Heart left ventricle (tissue), 16 donors: ENCODE results near the gene NAA16. TPM values are rescaled to one million over a fixed set of nuclear protein-coding genes. Genes with fewer than 3 reads are reported as not detected.

Experiments
- ATAC-seq, 4 donors: fragments of 200-7000 bp; cut with Tn5 transposase; one replicate each; pipeline ENCODE4 v1.9.1; 2020 to 2022; ENCODE audit warnings: moderate library complexity in 4 of 4, mild to moderate bottlenecking in 3 of 4, moderate number of reproducible peaks in 1 of 4
- DNase-seq, 5 donors: peaks; one replicate each; pipeline ENCODE4 v3.0.0-alpha.2; 2020
- H3K27ac ChIP-seq, 12 donors: fragments of 200-600 bp; sonication (generic) in 4 of 12; one replicate each; pipeline versions ENCODE4 v1.5.0 to v1.8.0; 2016 to 2022; ENCODE audit warnings: mild to moderate bottlenecking in 2 of 12
- H3K27me3 ChIP-seq, 9 donors: fragments of 200-600 bp; sonication (generic) in 2 of 9; one replicate each; pipeline versions ENCODE4 v1.5.1 to v1.8.0; 2016 to 2022; ENCODE audit warnings: mild to moderate bottlenecking in 3 of 9
- H3K36me3 ChIP-seq, 9 donors: fragments of 200-600 bp; sonication (generic) in 2 of 9; one replicate each; pipeline versions ENCODE4 v1.5.0 to v1.8.0; 2018 to 2022; ENCODE audit warnings: mild to moderate bottlenecking in 2 of 9
- H3K4me1 ChIP-seq, 12 donors: fragments of 200-600 bp; sonication (generic) in 4 of 12; one replicate each; pipeline versions ENCODE4 v1.5.0 to v1.8.0; 2016 to 2022; ENCODE audit warnings: mild to moderate bottlenecking in 3 of 12
- H3K4me3 ChIP-seq, 12 donors: fragments of 200-600 bp; sonication (generic) in 4 of 12; one replicate each; pipeline versions ENCODE4 v1.5.0 to v1.8.0; 2017 to 2022; ENCODE audit warnings: mild to moderate bottlenecking in 9 of 12, moderate library complexity in 4 of 12
- H3K9me3 ChIP-seq, 12 donors: fragments of 200-600 bp; sonication (generic) in 4 of 12; one replicate each; pipeline versions ENCODE4 v1.5.0 to v1.8.0; 2016 to 2022; ENCODE audit warnings: mild to moderate bottlenecking in 1 of 12
- POLR2A ChIP-seq, 2 donors: fragments of 450-650 bp; IDR thresholded peaks; one replicate each; pipeline ENCODE4 v1.6.1; 2017; ENCODE audit warnings: antibody characterized with exemption in 2 of 2, mild to moderate bottlenecking in 2 of 2, moderate library complexity in 2 of 2
- WGBS, 4 donors: extraction: QIAGEN DNeasy Blood & Tissue Kit in 2 of 4; methylation state at CpG; one replicate each; pipeline versions ENCODE4 v1.1.5 to v1.1.7; 2013 to 2018; 5-methylcytosine and 5-hydroxymethylcytosine counted together
- intact Hi-C, 10 donors: fragments of 100-400 bp; cut with DNase I; formaldehyde crosslinking; loops; one replicate each; pipeline versions ENCODE4 v1.11.1 to v1.14.2; 2022
- polyA plus RNA-seq, 2 donors: library from polyadenylated mRNA; stranded (reverse); fragments of 200-250 nt; gene quantifications; one replicate each; pipeline ENCODE4 v1.2.3, GENCODE V29; 2013
- total RNA-seq, 9 donors: library from RNA; depleted of rRNA in 2 of 9; stranded (reverse); fragments of >200 nt in 2 of 9; fragmentation: NEBNext Ultra II Directional in 3 of 9; extraction: Animal tissue kit (Norgen Biotek cat#: 25700) in 3 of 9; gene quantifications; one replicate each; pipeline versions ENCODE4 v1.1.0 to v1.2.4, GENCODE V29; 2016 to 2023
- TF ChIP-seq, protein P1 (sequence below), 12 donors: fragments of 200-600 bp; sonication (generic) in 4 of 12; IDR thresholded peaks; one replicate each; pipeline versions ENCODE4 v1.5.0 to v1.8.0; 2018 to 2022; ENCODE audit warnings: antibody characterized with exemption in 12 of 12, mild to moderate bottlenecking in 5 of 12
- donor health status: ischemic (EF 13 %, LVEDD 7.1; RV severe dilation, severe dysfunction).
- donor health status: healthy with polysubstance abuse.
- donor health status: DM: no; HTN: yes; CAD: no.
- donor health status: DM: no; HTN: no; CAD: no.
- donor health status: ischemic (EF 25% LVEDD 6.9; RV normal size, moderate dysfunction).
- donor health status: ischemic (EF 25% LVEDD 5.7; RV mildly dilated, moderate dysfunction).
- donor health status: healthy.
- donor health status: DM: yes; HTN: yes; CAD: no.
- donor health status: ischemic (EF 35%, LVEDD 5.7; RV mildly dilated, moderate dysfunction).
- donor health status: nonischemic (EF 11% LVEDD 7.7; RV severe dilation, severe dysfunction).
- donor health status: DM: yes; HTN: yes; CAD: no.
- donor health status: PGD.
- donor health status: ischemic (EF 29% LVEDD 5.4; RV normal size, mild dysfunction).
- donor health status: nonischemic (EF 23%, LVEDD 6.1; RV moderate dilation, normal function).

The NAA16 gene
- total and polyA plus RNA-seq, 11 donors, result 3.6 to 10.7 (median 7.3) TPM

DNA sequence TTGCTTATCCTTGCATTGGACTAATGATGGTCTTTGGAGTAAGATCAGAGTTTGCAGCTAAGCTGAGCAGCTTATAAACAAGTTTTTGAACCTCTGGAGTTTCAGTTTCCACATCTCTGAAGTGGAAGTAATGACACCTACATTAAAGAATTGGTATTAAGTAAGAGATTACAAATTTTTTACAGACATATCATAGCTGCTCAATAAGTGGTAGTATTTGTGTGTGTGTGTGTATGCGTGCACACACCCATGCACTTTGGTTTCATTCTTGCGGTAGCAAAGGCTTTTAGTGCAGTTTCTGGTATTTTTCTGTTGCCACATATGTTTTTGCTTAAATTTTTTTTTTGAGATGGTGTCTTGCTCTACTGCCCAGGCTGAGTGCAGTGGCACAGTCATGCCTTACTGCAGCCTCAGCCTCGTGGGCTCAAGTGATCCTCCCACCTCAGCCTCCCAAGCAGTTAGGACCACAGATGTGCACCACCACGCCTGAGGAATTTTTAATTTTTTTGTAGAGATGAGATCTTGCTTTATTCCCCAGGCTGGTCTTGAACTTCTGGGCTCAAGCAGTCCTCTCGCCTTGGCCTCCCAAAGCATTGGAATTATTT lies 4.5 kb downstream of the NAA16 start:
- Histone ChIP-seq H3K9me3 (no peaks in the 10 kb centered on the region), H3K27me3 (no peaks in the 10 kb centered on the region), H3K4me3 (no peak overlapping the region), H3K27ac (no peak overlapping the region), H3K36me3 (peaks cover 0 to 13% (median 2%) of the 10 kb centered on the region in 9 donors), H3K4me1 (peaks cover 0 to 49% (median 26%) of the 10 kb centered on the region in 12 donors)
- TF ChIP-seq, protein P1, sequence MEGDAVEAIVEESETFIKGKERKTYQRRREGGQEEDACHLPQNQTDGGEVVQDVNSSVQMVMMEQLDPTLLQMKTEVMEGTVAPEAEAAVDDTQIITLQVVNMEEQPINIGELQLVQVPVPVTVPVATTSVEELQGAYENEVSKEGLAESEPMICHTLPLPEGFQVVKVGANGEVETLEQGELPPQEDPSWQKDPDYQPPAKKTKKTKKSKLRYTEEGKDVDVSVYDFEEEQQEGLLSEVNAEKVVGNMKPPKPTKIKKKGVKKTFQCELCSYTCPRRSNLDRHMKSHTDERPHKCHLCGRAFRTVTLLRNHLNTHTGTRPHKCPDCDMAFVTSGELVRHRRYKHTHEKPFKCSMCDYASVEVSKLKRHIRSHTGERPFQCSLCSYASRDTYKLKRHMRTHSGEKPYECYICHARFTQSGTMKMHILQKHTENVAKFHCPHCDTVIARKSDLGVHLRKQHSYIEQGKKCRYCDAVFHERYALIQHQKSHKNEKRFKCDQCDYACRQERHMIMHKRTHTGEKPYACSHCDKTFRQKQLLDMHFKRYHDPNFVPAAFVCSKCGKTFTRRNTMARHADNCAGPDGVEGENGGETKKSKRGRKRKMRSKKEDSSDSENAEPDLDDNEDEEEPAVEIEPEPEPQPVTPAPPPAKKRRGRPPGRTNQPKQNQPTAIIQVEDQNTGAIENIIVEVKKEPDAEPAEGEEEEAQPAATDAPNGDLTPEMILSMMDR (IDR thresholded peaks at IDR 0.05), result no peak
- no peak for TF ChIP-seq POLR2A (IDR thresholded peaks at IDR 0.05)
- no peak for ATAC-seq
- DNase-seq, result no peak
- intact Hi-C loops, result no loop called here
- WGBS, 4 donors, result 93 to 96% (median 95%) methylated on average over 5 of the region's 5 CpGs

DNA sequence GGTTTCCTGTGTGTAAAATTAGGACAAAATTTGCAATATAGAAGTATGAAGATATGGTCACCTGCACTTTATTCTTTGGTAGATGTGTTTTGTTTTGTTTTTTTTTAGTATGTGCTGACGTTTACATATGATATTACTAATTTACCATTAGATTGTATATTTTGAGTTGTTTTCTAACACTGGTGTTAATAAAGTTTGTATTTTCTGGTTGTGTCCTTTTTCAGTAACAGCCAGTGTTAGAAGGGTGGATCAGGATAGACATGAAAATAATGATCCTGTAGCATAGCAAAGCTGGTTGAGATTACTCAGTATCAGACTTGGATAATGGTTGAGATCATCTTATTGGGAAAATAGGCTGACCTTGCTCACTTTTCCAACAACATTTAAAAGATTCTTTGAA lies 6.2 kb downstream of the NAA16 start:
- 76 to 83% (median 79%) methylated on average over 1 of the region's 1 CpG for WGBS, 4 donors
- intact Hi-C loops, result no loop called here
- H3K27ac ChIP-seq, result no peak overlapping the region

DNA sequence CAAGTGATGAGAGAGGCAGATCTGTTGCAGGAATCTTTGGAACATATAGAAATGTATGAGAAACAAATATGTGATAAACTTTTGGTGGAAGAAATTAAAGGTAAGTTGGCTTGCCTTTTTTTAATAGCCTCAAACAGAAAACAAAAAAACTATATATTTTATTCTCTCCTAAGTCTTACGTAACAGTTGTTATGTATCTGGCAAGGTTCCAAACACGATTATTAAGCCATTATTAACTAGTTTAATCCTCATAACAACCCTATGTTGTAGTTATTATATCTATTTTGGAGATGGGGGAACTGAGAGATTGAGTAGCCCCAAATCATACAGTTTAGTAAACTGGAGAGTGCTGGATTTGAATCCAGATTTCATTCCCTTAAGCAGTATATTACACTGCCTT lies 14.7 kb downstream of the NAA16 start:
- TF ChIP-seq, protein P1 (IDR thresholded peaks at IDR 0.05), result no peak
- no peak for TF ChIP-seq POLR2A (IDR thresholded peaks at IDR 0.05)
- DNase-seq, result no peak
- intact Hi-C loops, result no loop called here
- no peaks in the 10 kb centered on the region for H3K27me3 ChIP-seq
- H3K27ac ChIP-seq, result no peak overlapping the region
- ATAC-seq, result no peak
- peaks cover 0 to 18% (median 7%) of the 10 kb centered on the region in 12 donors for H3K4me1 ChIP-seq
- no peak overlapping the region for H3K4me3 ChIP-seq
- H3K36me3 ChIP-seq, result peaks cover 0 to 81% (median 19%) of the 10 kb centered on the region in 9 donors
- 70 to 84% (median 73%) methylated on average over 2 of the region's 2 CpGs for WGBS, 4 donors
- no peaks in the 10 kb centered on the region for H3K9me3 ChIP-seq

More for the DNA sequence above, 6.2 kb downstream of the NAA16 start:
- peaks cover 0 to 46% (median 25%) of the 10 kb centered on the region in 12 donors for H3K4me1 ChIP-seq
- no peak for TF ChIP-seq POLR2A (IDR thresholded peaks at IDR 0.05)
- TF ChIP-seq, protein P1 (IDR thresholded peaks at IDR 0.05), result no peak
- H3K36me3 ChIP-seq, result peaks cover 0 to 23% (median 14%) of the 10 kb centered on the region in 9 donors
- DNase-seq (no peak), ATAC-seq (no peak)
- no peaks in the 10 kb centered on the region for H3K9me3 ChIP-seq
- no peaks in the 10 kb centered on the region for H3K27me3 ChIP-seq
- no peak overlapping the region for H3K4me3 ChIP-seq

DNA sequence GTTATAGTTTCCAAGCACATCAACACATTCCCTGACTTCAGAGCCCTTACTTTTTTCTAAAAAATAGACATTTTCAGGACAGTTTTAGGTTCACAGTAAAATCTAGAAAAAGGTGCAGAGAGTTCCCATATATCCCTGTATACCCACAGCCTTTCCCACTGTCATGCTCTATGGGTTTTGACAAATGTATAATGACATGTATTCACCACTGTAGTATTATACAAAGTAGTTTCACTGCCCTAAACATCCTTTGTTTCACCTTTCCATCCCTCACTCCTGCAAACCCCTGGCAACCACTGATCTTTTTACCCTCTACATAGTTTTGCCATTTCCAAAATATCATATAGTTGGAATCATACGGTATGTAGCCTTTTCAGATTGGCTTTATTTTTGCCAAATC lies 15.6 kb downstream of the NAA16 start:
- Histone ChIP-seq H3K9me3 (no peaks in the 10 kb centered on the region), H3K27ac (no peak overlapping the region), H3K4me1 (peaks cover 0 to 18% (median 7%) of the 10 kb centered on the region in 12 donors), H3K36me3 (peaks cover 0 to 76% (median 21%) of the 10 kb centered on the region in 9 donors), H3K4me3 (no peak overlapping the region), H3K27me3 (no peaks in the 10 kb centered on the region)
- intact Hi-C loops, result no loop called here
- 89 to 94% (median 91%) methylated on average over 1 of the region's 1 CpG for WGBS, 4 donors
- ATAC-seq (no peak), DNase-seq (no peak)
- TF ChIP-seq, protein P1 (IDR thresholded peaks at IDR 0.05), result no peak
- TF ChIP-seq POLR2A (IDR thresholded peaks at IDR 0.05), result no peak
